ENCODE data around the gene NR4A1. TPM values are rescaled to one million over a fixed set of nuclear protein-coding genes. Genes with fewer than 3 reads are reported as not detected.

NR4A1 gene
- total RNA-seq, 1 experiment from 2014 or later: 26.9 TPM

DNA sequence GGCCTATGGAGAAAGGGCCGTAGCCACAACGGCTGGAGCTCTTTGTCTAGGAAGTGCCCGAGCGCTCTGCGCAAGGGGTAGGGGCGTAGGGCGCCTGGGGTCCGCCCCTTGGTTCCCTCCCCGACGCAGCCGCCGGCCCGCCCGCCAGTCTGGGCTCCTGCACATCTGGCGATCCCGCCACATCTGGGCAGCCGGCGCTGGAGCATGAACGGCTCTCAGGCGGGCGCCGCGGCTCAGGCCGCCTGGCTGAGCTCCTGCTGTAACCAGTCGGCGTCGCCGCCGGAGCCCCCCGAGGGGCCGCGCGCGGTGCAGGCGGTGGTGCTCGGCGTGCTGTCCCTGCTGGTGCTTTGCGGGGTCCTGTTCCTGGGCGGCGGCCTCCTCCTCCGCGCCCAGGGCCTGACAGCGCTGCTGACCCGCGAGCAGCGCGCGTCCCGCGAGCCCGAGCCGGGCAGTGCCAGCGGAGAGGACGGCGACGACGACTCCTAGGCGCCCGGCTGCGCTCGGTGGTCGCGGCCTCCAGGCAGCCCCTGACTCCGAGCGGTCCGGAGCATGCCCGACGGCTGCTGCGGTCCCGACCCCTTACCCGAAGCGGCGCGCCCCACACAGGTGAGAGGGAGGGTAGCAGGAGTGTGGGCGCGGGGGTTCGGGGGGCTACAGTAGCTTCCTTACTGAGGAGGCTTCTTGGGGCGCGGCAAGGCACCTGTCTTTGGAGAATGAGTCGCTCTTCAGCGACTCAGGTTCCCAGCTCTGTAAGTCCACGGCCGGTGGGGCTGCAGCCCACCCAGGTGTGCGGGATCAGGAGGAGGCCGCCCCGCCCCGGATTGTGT is 28.5 kb downstream of the NR4A1 start, which contains the start of gene SMIM41 (continued):
- TF ChIP-seq ZNF512 (CRISPR knock-in tag; IDR thresholded peaks at IDR 0.05; ENCODE audit: borderline replicate concordance) (no peak), SOX15 (CRISPR knock-in tag; IDR thresholded peaks at IDR 0.05) (no peak), ZNF138 (CRISPR knock-in tag; conservative IDR thresholded peaks at IDR 0.05) (no peak)
- TF ChIP-seq, protein P1, sequence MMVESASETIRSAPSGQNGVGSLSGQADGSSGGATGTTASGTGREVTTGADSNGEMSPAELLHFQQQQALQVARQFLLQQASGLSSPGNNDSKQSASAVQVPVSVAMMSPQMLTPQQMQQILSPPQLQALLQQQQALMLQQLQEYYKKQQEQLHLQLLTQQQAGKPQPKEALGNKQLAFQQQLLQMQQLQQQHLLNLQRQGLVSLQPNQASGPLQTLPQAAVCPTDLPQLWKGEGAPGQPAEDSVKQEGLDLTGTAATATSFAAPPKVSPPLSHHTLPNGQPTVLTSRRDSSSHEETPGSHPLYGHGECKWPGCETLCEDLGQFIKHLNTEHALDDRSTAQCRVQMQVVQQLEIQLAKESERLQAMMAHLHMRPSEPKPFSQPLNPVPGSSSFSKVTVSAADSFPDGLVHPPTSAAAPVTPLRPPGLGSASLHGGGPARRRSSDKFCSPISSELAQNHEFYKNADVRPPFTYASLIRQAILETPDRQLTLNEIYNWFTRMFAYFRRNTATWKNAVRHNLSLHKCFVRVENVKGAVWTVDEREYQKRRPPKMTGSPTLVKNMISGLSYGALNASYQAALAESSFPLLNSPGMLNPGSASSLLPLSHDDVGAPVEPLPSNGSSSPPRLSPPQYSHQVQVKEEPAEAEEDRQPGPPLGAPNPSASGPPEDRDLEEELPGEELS (CRISPR knock-in tag; IDR thresholded peaks at IDR 0.05): no peak

- H3K4me1 Mint-ChIP-seq: peaks cover 19% of the 10 kb centered on the region
- CTCF ChIA-PET: interaction anchor here (1.0 to 11.4 kb wide), 15 partner anchors 10 to 790 kb away, joined by 3 to 388 read pairs (median 8); partner anchors contain the start of gene ATG101
- H3K36me3 Mint-ChIP-seq: peaks cover 23% of the 10 kb centered on the region
- POLR2A ChIA-PET: interaction anchor here (0.6 to 3.0 kb wide), 5 partner anchors 11 to 54 kb away, joined by 3 to 11 read pairs (median 5); partner anchors contain the start of genes ATG101 and NR4A1
- H3K4me3 Mint-ChIP-seq: no peak overlapping the region
- no peaks in the 10 kb centered on the region for H3K9me3 Mint-ChIP-seq
- no peak for TF ChIP-seq FOXK1 (CRISPR knock-in tag; IDR thresholded peaks at IDR 0.05)
- H3K27me3 Mint-ChIP-seq (ENCODE audit: low read depth): no peaks in the 10 kb centered on the region
- ATAC-seq (no peak), DNase-seq (ENCODE audit: low spot score) (no peak)
- no peak overlapping the region for H3K27ac Mint-ChIP-seq
Observed at GRCh38 chr12:52080403-52081251, 29.4 kb downstream of the NR4A1 start.

GRCh38 chr12:52081263-52081733 is 30.1 kb downstream of the NR4A1 start:
- Mint-ChIP-seq H3K4me1 (peaks cover 19% of the 10 kb centered on the region), H3K27ac (peak overlapping the region; percentile 48; the same call in 1 of the 2 replicates), H3K36me3 (peaks cover 18% of the 10 kb centered on the region), H3K9me3 (no peaks in the 10 kb centered on the region), H3K4me3 (no peak overlapping the region), H3K27me3 (ENCODE audit: low read depth) (no peaks in the 10 kb centered on the region)
- CTCF ChIA-PET: interaction anchor here (1.0 to 11.4 kb wide), 15 partner anchors 10 to 789 kb away, joined by 3 to 388 read pairs (median 10); partner anchors contain the start of genes ATG101 and NR4A1
- TF ChIP-seq CREM (CRISPR knock-in tag; IDR thresholded peaks at IDR 0.05) (no peak), GABPB1 (CRISPR knock-in tag; IDR thresholded peaks at IDR 0.05) (no peak), SOX15 (CRISPR knock-in tag; IDR thresholded peaks at IDR 0.05) (no peak), ZNF416 (CRISPR knock-in tag; IDR thresholded peaks at IDR 0.05) (no peak), ESRRA (CRISPR knock-in tag; IDR thresholded peaks at IDR 0.05; ENCODE audit: borderline replicate concordance) (no peak), AFF4 (CRISPR knock-in tag; IDR thresholded peaks at IDR 0.05; ENCODE audit: borderline replicate concordance) (no peak), E2F1 (CRISPR knock-in tag; IDR thresholded peaks at IDR 0.05) (no peak), HMGA2 (CRISPR knock-in tag; IDR thresholded peaks at IDR 0.05) (no peak), ZNF219 (CRISPR knock-in tag; IDR thresholded peaks at IDR 0.05; ENCODE audit: borderline replicate concordance) (no peak)
- TF ChIP-seq, protein P2, sequence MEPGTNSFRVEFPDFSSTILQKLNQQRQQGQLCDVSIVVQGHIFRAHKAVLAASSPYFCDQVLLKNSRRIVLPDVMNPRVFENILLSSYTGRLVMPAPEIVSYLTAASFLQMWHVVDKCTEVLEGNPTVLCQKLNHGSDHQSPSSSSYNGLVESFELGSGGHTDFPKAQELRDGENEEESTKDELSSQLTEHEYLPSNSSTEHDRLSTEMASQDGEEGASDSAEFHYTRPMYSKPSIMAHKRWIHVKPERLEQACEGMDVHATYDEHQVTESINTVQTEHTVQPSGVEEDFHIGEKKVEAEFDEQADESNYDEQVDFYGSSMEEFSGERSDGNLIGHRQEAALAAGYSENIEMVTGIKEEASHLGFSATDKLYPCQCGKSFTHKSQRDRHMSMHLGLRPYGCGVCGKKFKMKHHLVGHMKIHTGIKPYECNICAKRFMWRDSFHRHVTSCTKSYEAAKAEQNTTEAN (CRISPR knock-in tag; IDR thresholded peaks at IDR 0.05): no peak
- TF ChIP-seq, protein P3, sequence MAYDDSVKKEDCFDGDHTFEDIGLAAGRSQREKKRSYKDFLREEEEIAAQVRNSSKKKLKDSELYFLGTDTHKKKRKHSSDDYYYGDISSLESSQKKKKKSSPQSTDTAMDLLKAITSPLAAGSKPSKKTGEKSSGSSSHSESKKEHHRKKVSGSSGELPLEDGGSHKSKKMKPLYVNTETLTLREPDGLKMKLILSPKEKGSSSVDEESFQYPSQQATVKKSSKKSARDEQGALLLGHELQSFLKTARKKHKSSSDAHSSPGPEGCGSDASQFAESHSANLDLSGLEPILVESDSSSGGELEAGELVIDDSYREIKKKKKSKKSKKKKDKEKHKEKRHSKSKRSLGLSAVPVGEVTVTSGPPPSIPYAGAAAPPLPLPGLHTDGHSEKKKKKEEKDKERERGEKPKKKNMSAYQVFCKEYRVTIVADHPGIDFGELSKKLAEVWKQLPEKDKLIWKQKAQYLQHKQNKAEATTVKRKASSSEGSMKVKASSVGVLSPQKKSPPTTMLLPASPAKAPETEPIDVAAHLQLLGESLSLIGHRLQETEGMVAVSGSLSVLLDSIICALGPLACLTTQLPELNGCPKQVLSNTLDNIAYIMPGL (CRISPR knock-in tag; IDR thresholded peaks at IDR 0.05): no peak
- DNase-seq (ENCODE audit: low spot score) (no peak), ATAC-seq (no peak)
- POLR2A ChIA-PET: interaction anchor here (0.6 to 3.0 kb wide), 5 partner anchors 12 to 55 kb away, joined by 3 to 11 read pairs (median 4); partner anchors contain the start of genes ATG101 and NR4A1
